ENCODE results near the gene PLA2G7.

DNA sequence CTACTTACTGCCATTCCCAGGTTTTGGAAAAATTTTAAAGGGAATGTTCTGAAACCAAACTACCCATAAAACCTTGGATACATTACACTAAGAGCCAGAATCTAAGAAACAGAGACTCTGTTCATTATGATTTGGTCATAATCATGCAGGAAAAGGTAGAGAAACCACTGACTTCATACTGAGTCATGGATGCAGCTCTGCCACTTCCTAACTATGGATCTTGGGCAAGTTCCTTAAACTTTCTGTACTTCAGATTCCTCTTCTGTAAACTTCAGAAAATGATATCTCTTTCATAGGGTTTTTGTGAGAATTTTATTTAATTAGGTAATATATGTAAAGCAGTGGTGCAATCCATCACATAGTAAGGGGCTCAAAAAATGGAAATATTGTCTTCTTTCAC, 20.0 kb downstream of the PLA2G7 start:
- TF ChIP-seq EP300 (IDR thresholded peaks at IDR 0.05): no peak
- TF ChIP-seq, protein P1, sequence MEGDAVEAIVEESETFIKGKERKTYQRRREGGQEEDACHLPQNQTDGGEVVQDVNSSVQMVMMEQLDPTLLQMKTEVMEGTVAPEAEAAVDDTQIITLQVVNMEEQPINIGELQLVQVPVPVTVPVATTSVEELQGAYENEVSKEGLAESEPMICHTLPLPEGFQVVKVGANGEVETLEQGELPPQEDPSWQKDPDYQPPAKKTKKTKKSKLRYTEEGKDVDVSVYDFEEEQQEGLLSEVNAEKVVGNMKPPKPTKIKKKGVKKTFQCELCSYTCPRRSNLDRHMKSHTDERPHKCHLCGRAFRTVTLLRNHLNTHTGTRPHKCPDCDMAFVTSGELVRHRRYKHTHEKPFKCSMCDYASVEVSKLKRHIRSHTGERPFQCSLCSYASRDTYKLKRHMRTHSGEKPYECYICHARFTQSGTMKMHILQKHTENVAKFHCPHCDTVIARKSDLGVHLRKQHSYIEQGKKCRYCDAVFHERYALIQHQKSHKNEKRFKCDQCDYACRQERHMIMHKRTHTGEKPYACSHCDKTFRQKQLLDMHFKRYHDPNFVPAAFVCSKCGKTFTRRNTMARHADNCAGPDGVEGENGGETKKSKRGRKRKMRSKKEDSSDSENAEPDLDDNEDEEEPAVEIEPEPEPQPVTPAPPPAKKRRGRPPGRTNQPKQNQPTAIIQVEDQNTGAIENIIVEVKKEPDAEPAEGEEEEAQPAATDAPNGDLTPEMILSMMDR (IDR thresholded peaks at IDR 0.05): no peak

Measured in tibial nerve (tissue), 4 donors.